HepG2 (cell line): Measurements from ENCODE around the gene SMARCB1. TPM values are rescaled to one million over a fixed set of nuclear protein-coding genes. Genes with fewer than 3 reads are reported as not detected.

ENCODE experiments used
- BRCA1 ChIP-seq: sonication (generic); formaldehyde crosslinking; IDR thresholded peaks from 2 replicates; pipeline ENCODE4 v1.4.0; 2020; ENCODE audit warnings: missing genetic modification reagents
- CEBPG ChIP-seq: IDR thresholded peaks from 2 replicates; pipeline ENCODE4 v1.6.1; 2016
- ISX ChIP-seq: sonication (generic); formaldehyde crosslinking; conservative IDR thresholded peaks from 2 replicates; pipeline ENCODE4 v1.5.0; 2020; ENCODE audit warnings: missing genetic modification reagents
- KDM1A ChIP-seq: IDR thresholded peaks from 2 replicates; pipeline ENCODE4 v1.6.1; 2016; ENCODE audit warnings: missing compliant biosample characterization
- NCOA1 ChIP-seq: sonication (generic); formaldehyde crosslinking; IDR thresholded peaks from 2 replicates; pipeline ENCODE4 v1.9.0; 2021; ENCODE audit warnings: missing genetic modification reagents
- SIN3B ChIP-seq: fragments of 150-350 bp; IDR thresholded peaks from 2 replicates; pipeline ENCODE4 v1.6.1; 2014; ENCODE audit warnings: low read length
- U2AF2 ChIP-seq: fragments of 200-400 bp; formaldehyde crosslinking; IDR thresholded peaks from 2 replicates; pipeline ENCODE4 v1.6.1; 2017; ENCODE audit warnings: low read depth, mild to moderate bottlenecking, low read length
- UBTF ChIP-seq: sonication (generic); formaldehyde crosslinking; IDR thresholded peaks from 2 replicates; pipeline ENCODE4 v1.4.0; 2020; ENCODE audit warnings: mild to moderate bottlenecking, missing genetic modification reagents
- ZNF124 ChIP-seq: sonication (generic); formaldehyde crosslinking; IDR thresholded peaks from 2 replicates; pipeline ENCODE4 v1.4.0; 2020; ENCODE audit warnings: missing genetic modification reagents
- ZNF407 ChIP-seq: sonication (generic); formaldehyde crosslinking; IDR thresholded peaks from one replicate; pipeline ENCODE4 v1.5.1; 2020; ENCODE audit warnings: mild to moderate bottlenecking, missing genetic modification reagents; ENCODE audit errors: not compliant biosample characterization
- ZNF772 ChIP-seq: sonication (generic); formaldehyde crosslinking; IDR thresholded peaks from 2 replicates; pipeline ENCODE4 v1.5.0; 2020; ENCODE audit warnings: mild to moderate bottlenecking, missing genetic modification reagents
- ZNF782 ChIP-seq: sonication (generic); formaldehyde crosslinking; IDR thresholded peaks from 2 replicates; pipeline ENCODE4 v1.4.0; 2020; ENCODE audit warnings: missing genetic modification reagents, mild to moderate bottlenecking, borderline replicate concordance
- polyA plus RNA-seq, 8 experiments: library from polyadenylated mRNA; depleted of rRNA in 3 of 8; stranded (reverse) in 7 of 8; unstranded in 1 of 8; fragments of >200 nt; fragmentation: Illumina TruSeq in 4 of 8; extraction: Trizol in 4 of 8; gene quantifications; 2 replicates each; pipeline versions ENCODE4 v1.2.1 to v1.2.3, GENCODE V29; 2011 to 2016; ENCODE audit warnings: low read depth in 4 of 8, missing spikeins in 1 of 8, mixed read lengths in 1 of 8; ENCODE audit not compliant: insufficient read depth in 1 of 8
- total RNA-seq, 5 experiments: library from RNA; depleted of rRNA; stranded (reverse); fragments of >200 nt; fragmentation: Illumina TruSeq; extraction: Trizol; gene quantifications; 2 replicates each; pipeline ENCODE4 v1.2.3, GENCODE V29; 2016; ENCODE audit warnings: low read depth in 1 of 5
- TF ChIP-seq, protein P1 (sequence below): sonication (generic); formaldehyde crosslinking; IDR thresholded peaks from 2 replicates; pipeline ENCODE4 v1.5.0; 2020; ENCODE audit warnings: missing genetic modification reagents, mild to moderate bottlenecking, borderline replicate concordance
- TF ChIP-seq, protein P2 (sequence below): sonication (generic); formaldehyde crosslinking; IDR thresholded peaks from 2 replicates; pipeline ENCODE4 v1.4.0; 2020; ENCODE audit warnings: mild to moderate bottlenecking, missing genetic modification reagents
- TF ChIP-seq, protein P3 (sequence below), 2 experiments: sonication (generic) in 1 of 2; formaldehyde crosslinking in 1 of 2; IDR thresholded peaks; 2 replicates each; pipeline versions ENCODE4 v1.5.1 to v1.6.1; 2011 to 2020; ENCODE audit warnings: borderline replicate concordance in 1 of 2, low read depth in 1 of 2, low read length in 1 of 2, mild to moderate bottlenecking in 1 of 2, missing genetic modification reagents in 1 of 2, moderate library complexity in 1 of 2

The SMARCB1 gene
- total and polyA plus RNA-seq, 2 of the 13 experiments (the other 11 are each of a cell fraction or from before 2014, with no cell fraction given) = 74.0 to 166 TPM

GRCh38 chr22:23786261-23786710 lies 480 bp upstream of the SMARCB1 start (continued):
- TF ChIP-seq UBTF (CRISPR knock-in tag) = no peak; the same call in 1 of the 2 replicates
- 0 out of 2 replicates have a peak, but pooled peaks have one; percentile 16 for TF ChIP-seq ZNF782 (CRISPR knock-in tag)
- TF ChIP-seq ZNF407 (CRISPR knock-in tag) = no peak
- no peak for TF ChIP-seq U2AF2
- TF ChIP-seq, protein P1, sequence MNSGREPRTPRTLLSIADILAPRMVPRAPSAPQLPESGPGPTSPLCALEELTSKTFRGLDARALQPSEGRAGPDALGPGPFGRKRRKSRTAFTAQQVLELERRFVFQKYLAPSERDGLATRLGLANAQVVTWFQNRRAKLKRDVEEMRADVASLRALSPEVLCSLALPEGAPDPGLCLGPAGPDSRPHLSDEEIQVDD = no peak
- TF ChIP-seq, protein P2, sequence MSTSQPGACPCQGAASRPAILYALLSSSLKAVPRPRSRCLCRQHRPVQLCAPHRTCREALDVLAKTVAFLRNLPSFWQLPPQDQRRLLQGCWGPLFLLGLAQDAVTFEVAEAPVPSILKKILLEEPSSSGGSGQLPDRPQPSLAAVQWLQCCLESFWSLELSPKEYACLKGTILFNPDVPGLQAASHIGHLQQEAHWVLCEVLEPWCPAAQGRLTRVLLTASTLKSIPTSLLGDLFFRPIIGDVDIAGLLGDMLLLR (CRISPR knock-in tag) = no peak
- TF ChIP-seq BRCA1 (CRISPR knock-in tag) = no peak
- TF ChIP-seq, protein P3, sequence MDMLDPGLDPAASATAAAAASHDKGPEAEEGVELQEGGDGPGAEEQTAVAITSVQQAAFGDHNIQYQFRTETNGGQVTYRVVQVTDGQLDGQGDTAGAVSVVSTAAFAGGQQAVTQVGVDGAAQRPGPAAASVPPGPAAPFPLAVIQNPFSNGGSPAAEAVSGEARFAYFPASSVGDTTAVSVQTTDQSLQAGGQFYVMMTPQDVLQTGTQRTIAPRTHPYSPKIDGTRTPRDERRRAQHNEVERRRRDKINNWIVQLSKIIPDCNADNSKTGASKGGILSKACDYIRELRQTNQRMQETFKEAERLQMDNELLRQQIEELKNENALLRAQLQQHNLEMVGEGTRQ (IDR thresholded peaks at IDR 0.05; ENCODE audit: low read depth, low read length) = no peak
- TF ChIP-seq, protein P3 (CRISPR knock-in tag; IDR thresholded peaks at IDR 0.05; ENCODE audit: borderline replicate concordance) = no peak
- no peak for TF ChIP-seq KDM1A (CRISPR knock-in tag)
- TF ChIP-seq ZNF772 (CRISPR knock-in tag) = no peak
- no peak for TF ChIP-seq CEBPG (CRISPR knock-in tag)
- no peak for TF ChIP-seq ZNF124 (CRISPR knock-in tag)
- TF ChIP-seq SIN3B = no peak
- TF ChIP-seq NCOA1 = no peak
- no peak for TF ChIP-seq ISX (CRISPR knock-in tag)
